ENCODE measurements around the gene MED13L. TPM values are rescaled to one million over a fixed set of nuclear protein-coding genes. Genes with fewer than 3 reads are reported as not detected.

MED13L gene
- total and polyA plus RNA-seq, 9 donors: 47.8 to 198 (median 156) TPM

DNA sequence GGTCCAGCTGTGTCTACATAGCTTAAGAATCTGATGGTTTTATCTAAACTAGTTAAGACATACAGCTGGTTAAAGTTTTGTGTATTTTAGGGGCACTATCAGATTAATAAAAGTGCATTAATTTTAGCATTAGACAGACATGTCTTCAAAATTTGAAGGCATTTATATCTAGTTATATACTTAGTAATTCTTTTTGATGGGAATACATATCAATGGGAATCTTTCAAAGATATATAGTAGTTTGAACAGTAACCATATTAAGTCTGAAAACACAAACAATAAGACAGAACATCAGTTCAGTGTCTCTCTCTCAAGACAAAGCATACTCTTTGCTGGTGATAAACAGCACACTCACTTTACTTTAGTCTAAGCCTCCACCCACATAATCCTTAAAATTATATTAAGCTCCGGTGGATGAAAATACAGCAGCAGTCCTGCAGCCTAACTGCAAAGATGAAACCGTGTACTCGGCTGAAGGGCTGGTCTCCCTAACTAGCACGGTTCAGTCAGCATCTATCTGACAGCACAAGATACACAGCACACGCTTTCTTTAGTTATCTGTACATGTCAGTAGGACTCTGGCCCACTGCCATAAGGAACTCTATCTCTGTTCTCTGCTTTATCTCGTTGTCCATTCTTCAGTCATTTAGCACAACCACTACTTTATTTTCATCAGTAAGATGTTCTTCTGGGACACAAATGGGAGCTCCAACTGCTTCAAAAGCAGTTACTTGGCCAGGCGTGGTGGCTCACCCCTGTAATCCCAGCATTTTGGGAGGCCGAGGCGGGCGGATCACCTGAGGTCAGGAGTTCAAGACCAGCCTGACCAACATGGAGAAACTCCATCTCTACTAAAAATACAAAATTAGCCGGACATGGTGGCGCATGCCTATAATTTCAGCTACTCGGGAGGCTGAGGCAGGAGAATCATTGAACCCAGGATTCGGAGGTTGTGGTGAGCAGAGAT, 80.5 kb downstream of the MED13L start:
- WGBS, 3 donors: 56 to 58% (median 57%) methylated on average over 14 of the region's 14 CpGs
- no peaks in the 10 kb centered on the region for H3K27me3 ChIP-seq
- DNase-seq: no peak

DNA sequence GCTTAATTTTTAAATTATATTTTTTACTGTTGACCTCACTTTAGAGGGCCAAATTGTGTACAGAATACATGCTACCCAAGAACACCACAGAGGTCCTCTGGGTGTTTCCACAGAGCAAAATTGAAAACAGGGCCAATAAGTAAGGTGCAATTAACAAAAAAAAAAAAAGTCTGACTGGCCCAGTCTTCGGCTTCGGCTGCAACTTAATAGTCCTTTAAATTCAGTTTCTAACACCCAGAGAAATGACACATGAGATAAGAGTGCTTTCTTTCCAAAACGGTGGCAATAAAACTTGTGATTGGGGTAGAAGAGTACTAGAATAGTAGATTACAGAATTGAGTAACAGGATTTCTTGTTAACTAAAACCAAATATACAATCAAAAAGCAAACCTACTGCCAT, 81.3 kb downstream of the MED13L start:
- Histone ChIP-seq H3K27ac (no peak overlapping the region), H3K36me3 (no peaks in the 10 kb centered on the region), H3K4me1 (ENCODE audit: insufficient read depth) (peaks cover 9% of the 10 kb centered on the region), H3K27me3 (no peaks in the 10 kb centered on the region), H3K4me3 (no peak overlapping the region), H3K9me3 (no peaks in the 10 kb centered on the region)
- intact Hi-C loops (cut with DNase I): no loop called here
- TF ChIP-seq POLR2A (IDR thresholded peaks at IDR 0.05) (no peak), EP300 (IDR thresholded peaks at IDR 0.05) (no peak)
- TF ChIP-seq, protein P1, sequence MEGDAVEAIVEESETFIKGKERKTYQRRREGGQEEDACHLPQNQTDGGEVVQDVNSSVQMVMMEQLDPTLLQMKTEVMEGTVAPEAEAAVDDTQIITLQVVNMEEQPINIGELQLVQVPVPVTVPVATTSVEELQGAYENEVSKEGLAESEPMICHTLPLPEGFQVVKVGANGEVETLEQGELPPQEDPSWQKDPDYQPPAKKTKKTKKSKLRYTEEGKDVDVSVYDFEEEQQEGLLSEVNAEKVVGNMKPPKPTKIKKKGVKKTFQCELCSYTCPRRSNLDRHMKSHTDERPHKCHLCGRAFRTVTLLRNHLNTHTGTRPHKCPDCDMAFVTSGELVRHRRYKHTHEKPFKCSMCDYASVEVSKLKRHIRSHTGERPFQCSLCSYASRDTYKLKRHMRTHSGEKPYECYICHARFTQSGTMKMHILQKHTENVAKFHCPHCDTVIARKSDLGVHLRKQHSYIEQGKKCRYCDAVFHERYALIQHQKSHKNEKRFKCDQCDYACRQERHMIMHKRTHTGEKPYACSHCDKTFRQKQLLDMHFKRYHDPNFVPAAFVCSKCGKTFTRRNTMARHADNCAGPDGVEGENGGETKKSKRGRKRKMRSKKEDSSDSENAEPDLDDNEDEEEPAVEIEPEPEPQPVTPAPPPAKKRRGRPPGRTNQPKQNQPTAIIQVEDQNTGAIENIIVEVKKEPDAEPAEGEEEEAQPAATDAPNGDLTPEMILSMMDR (IDR thresholded peaks at IDR 0.05): no peak
- 45 to 61% (median 55%) methylated on average over 3 of the region's 3 CpGs for WGBS, 3 donors
- DNase-seq: no peak

More for the DNA sequence above, 80.5 kb downstream of the MED13L start:
- Histone ChIP-seq H3K36me3 (no peaks in the 10 kb centered on the region), H3K9me3 (no peaks in the 10 kb centered on the region), H3K4me3 (no peak overlapping the region), H3K4me1 (ENCODE audit: insufficient read depth) (peaks cover 10% of the 10 kb centered on the region), H3K27ac (no peak overlapping the region)
- TF ChIP-seq, protein P1 (IDR thresholded peaks at IDR 0.05): no peak
- TF ChIP-seq EP300 (IDR thresholded peaks at IDR 0.05) (no peak), POLR2A (IDR thresholded peaks at IDR 0.05) (no peak)
- intact Hi-C loops (cut with DNase I): no loop called here

DNA sequence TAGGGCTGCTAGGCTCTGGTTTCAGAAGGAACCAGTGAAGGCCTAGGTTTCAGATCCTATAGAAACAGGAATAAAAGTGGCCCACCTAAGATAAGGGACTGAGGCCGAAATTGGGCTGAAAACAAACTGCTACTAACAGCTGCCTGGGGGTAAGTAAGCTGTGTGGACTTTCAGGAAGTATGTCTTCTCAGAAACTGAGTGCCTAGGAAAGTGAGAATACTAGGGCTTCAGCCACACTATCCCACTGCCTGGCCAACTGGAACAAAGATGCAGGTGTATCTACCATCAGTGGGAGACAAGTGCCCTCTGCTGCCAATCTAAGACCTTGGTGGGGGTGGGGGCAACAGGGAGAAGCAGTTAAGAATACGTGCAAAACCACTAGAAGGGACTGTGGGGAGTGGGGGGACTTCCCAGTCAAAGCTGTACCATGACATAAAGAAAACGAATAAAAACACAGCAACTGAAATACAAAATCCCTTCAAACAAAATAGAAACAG, 82.5 kb downstream of the MED13L start:
- TF ChIP-seq POLR2A (IDR thresholded peaks at IDR 0.05) (no peak), EP300 (IDR thresholded peaks at IDR 0.05) (no peak)
- TF ChIP-seq, protein P1 (IDR thresholded peaks at IDR 0.05): no peak
- DNase-seq: no peak
- WGBS, 3 donors: 85 to 88% (median 87%) methylated on average over 3 of the region's 3 CpGs
- intact Hi-C loops (cut with DNase I): no loop called here
- no peak overlapping the region for H3K4me3 ChIP-seq
- no peaks in the 10 kb centered on the region for H3K27me3 ChIP-seq
- H3K36me3 ChIP-seq: no peaks in the 10 kb centered on the region
- H3K9me3 ChIP-seq: no peaks in the 10 kb centered on the region
- H3K4me1 ChIP-seq (ENCODE audit: insufficient read depth): peaks cover 11% of the 10 kb centered on the region
- no peak overlapping the region for H3K27ac ChIP-seq

DNA sequence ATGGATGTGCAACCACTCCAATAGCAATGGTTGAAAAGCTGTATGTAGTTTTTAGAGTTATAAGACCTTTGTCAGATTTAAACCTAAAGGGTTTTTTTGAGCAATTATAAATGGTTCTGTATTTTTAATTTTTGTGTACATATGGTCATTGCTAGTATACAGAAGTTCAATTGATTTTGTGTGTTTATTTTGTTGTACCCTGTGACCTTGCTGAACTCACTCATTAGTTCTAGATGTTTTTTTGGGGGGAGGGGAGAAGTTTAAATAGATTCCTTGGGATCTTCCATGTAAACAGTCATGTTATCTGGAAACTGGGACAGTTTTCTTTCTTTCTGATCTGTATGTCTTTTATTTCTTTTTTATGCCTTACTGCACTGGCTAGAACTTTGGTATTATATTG, 87.8 kb downstream of the MED13L start:
- DNase-seq: no peak
- Histone ChIP-seq H3K4me3 (no peak overlapping the region), H3K27ac (no peak overlapping the region), H3K4me1 (ENCODE audit: insufficient read depth) (peaks cover 14% of the 10 kb centered on the region), H3K36me3 (no peaks in the 10 kb centered on the region), H3K27me3 (no peaks in the 10 kb centered on the region), H3K9me3 (no peaks in the 10 kb centered on the region)
- intact Hi-C loops (cut with DNase I): no loop called here
- no peak for TF ChIP-seq POLR2A (IDR thresholded peaks at IDR 0.05)
- TF ChIP-seq EP300 (IDR thresholded peaks at IDR 0.05): no peak
- TF ChIP-seq, protein P1 (IDR thresholded peaks at IDR 0.05): no peak
